ENCODE data around the gene RBM23. TPM values are rescaled to one million over a fixed set of nuclear protein-coding genes. Genes with fewer than 3 reads are reported as not detected.

RBM23 gene
- total RNA-seq, 1 experiment from 2014 or later: 63.2 TPM

DNA sequence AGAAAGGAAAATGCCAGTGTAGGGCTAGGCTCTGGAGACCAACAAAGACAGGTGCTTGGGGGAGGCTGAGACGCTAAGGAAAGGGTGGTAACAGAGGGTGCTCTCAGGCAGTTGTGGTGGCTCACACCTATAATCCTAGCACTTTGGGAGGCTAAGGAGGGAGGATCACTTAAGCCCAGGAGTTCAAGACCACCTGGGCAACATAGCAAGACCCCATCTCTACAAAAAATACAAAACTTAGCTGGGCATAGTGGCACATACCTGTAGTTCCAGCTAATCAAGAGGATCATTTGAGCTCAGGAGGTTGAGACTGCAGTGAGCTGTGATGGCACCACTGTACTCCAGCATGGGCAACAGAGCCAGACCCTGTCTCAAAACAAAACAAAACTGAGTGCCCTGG lies 23.5 kb downstream of the RBM23 start:
- in situ Hi-C loops (cut with HindIII; ENCODE audit: low pct_unique_long_range_greater_than_20kb, low sequenced_read_pairs): no loop called here
- no peak for DNase-seq (ENCODE audit: low read depth, low spot score)

DNA sequence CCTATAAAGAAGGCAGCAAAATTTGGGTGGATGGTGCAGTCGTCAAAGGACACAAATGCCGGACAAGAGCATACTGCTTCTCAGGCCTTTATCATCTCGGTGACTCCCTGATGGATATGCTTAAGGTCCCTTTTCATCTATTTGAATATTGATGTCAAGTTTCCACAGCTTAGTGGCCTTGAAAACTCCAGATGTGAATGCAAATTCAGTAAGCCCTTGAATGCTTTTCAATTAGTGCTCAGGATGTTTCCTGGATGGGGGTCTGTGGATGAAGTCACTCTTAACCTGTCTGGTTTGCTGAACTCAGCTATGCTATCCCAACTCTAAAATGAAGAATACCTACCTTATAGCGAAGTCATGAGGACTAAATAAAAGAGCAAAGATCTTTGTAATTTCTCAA lies 25.2 kb downstream of the RBM23 start:
- in situ Hi-C loops (cut with HindIII; ENCODE audit: low pct_unique_long_range_greater_than_20kb, low sequenced_read_pairs): no loop called here

DNA sequence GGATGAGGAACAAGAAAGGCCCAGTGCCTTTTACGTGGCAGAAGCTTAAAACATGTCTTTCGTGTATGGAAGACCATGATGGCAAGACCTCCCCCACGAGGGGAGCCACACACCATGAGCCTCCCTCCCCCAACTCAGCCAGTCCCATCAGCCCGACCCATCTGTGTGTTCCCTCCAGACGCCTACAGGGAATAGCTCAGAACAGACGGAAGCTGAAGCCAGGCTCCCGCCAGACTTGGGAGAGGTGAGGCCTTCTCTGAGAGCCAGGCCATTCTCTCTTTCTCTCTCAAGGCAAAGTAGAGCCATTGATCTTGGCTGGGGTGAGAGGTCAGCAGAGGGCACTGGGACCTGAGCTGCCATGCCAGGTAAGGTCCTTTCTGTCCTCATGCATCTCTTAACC lies 26.5 kb downstream of the RBM23 start:
- no peak for DNase-seq (ENCODE audit: low read depth, low spot score)
- in situ Hi-C loops (cut with HindIII; ENCODE audit: low pct_unique_long_range_greater_than_20kb, low sequenced_read_pairs): no loop called here

More for the DNA sequence above, 25.2 kb downstream of the RBM23 start:
- no peak for DNase-seq (ENCODE audit: low read depth, low spot score)

DNA sequence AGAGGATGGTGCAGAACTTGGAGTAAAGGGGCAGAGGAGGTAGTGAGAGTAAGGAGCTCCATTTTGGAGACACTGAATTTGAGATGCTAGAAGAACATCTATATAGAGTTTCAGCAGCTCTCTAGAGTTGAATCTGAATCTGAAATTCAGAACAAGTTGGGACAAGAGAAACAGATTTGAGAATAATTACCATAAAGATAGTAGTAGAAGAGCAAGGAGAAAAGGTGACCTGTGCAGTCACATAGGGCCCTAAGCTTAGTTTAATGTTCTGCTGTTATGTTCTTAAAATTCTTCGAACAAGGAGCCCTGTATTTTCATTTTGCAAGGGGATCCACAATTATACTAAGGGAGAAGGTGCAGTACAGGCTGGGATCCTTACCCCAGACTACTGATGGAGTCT lies 28.5 kb downstream of the RBM23 start:
- in situ Hi-C loops (cut with HindIII; ENCODE audit: low pct_unique_long_range_greater_than_20kb, low sequenced_read_pairs): no loop called here
- no peak for DNase-seq (ENCODE audit: low read depth, low spot score)

DNA sequence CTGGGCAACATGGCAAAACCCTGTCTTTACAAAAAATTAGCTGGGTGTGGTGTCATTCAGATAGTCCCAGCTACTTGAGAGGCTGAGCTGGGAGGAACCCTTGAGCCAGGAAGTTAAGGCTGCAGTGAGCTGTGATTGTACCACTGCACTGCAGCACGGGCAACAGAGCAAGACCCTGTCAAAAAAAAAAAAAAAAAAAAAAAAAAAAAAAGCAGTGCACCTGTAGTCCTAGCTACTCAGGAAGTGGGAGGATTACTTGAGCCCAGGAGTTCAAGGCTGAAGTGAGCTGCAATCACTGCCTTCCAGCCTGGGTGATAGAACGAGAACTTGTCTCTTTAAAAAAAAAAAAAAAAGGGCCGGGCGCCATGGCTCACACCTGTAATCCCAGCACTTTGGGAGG lies 30.3 kb downstream of the RBM23 start:
- in situ Hi-C loops (cut with HindIII; ENCODE audit: low pct_unique_long_range_greater_than_20kb, low sequenced_read_pairs): no loop called here
- DNase-seq (ENCODE audit: low read depth, low spot score): no peak

DNA sequence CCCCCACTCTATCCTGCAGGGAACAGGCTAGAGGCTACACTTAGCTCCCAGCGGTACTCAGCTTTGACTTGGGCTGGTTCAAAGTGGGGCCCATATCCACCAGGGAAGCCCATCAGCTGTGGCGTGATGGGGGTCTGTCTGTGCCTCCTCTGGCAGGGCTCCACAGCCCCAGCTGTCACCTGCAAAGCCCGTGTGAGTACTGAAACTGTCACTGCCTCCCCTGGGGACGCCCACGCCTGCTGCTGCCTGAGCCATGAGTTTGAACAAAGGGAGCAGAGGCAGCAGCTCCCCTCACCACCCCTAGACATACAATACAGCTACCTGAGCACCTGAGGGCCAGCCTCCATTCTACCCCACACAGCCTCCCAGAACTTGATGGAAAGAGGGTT lies 31.0 kb downstream of the RBM23 start:
- DNase-seq (ENCODE audit: low read depth, low spot score): no peak

DNA sequence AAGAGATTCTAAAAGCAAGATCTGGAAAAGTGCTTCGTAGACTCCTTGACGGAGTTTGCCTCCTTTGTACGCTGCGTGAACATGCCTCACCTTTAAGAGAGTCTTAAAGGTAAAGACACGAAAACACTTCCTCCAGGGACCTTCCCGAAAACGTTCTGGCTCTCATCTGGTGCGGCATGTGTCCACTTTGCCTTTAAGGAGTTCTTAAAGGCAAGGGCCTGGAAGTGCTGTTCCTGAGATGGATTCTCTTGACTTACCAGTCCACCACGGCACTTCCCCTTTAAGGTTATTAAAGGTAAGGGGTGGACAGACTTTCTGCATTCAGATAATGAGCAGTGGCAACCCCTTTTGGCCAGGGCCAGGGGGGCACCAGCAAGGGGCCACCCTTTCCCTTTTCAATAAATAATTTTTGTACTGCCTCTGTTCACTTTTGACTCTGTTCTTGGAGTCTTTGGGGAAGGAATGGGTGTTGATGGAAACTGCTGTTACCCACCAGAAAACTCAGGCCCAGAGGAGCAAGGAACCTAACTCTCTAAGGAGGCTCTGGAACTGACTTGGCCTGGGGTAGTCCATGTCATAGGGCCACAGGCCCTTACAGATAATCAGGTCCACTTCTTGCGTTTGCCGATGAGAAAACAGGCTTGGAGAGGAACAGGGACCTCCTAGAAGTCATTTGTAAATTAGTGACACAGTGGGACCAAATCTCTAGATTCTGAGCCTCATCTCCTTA lies 31.5 kb downstream of the RBM23 start:
- in situ Hi-C loops (cut with HindIII; ENCODE audit: low pct_unique_long_range_greater_than_20kb, low sequenced_read_pairs): no loop called here
- peak; percentile 46 for DNase-seq (ENCODE audit: low read depth, low spot score)

More for the DNA sequence above, 31.0 kb downstream of the RBM23 start:
- in situ Hi-C loops (cut with HindIII; ENCODE audit: low pct_unique_long_range_greater_than_20kb, low sequenced_read_pairs): no loop called here

DNA sequence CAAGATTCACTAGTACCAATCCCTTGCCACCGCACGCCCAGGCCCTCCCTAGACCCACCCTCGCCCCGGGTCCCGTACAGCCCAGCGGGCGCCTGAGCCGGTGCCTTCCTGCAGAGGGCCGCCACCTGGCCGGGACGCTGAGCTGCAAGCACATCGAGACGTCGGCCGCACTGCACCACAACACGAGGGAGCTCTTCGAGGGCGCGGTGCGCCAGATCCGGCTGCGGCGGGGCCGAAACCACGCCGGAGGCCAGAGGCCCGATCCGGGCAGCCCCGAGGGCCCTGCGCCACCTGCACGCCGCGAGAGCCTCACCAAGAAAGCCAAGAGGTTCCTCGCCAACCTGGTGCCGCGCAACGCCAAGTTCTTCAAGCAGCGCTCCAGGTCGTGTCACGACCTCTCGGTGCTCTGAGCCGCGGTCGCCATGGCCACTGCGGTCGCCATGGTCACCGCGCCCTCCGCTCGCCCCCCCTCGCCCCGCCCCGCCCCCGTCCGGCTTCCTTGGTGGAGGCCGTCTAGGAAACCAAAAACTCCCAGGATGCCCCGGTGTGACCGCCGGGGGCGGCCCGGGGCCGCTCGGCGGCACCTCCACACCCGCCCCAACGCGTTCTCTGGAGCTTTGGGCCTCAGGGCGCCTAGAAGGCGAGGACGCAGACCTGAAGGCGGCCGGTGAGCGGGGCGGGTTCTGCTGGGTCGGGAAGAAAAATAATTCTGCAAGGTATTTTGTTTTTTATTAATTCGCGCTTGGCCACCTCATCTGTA lies 32.3 kb downstream of the RBM23 start:
- DNase-seq (ENCODE audit: low read depth, low spot score): peak; percentile 12

DNA sequence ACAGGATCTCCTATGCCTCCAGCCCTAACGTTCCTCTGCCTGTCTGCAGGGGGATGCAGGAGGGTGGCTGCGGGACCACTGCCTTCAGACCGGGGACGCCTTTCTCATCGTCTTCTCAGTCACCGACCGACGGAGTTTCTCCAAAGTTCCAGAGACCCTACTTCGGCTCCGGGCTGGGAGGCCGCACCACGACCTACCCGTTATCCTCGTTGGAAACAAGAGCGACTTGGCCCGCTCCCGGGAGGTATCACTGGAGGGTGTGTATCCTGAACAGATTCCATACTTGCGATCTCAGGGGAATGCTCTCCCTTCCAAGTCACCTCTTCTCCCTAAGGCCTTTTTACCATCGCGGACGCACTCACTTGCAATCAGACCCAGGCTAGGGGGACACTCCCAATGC lies 33.0 kb downstream of the RBM23 start:
- in situ Hi-C loops (cut with HindIII; ENCODE audit: low pct_unique_long_range_greater_than_20kb, low sequenced_read_pairs): no loop called here

More for the DNA sequence above, 32.3 kb downstream of the RBM23 start:
- in situ Hi-C loops (cut with HindIII; ENCODE audit: low pct_unique_long_range_greater_than_20kb, low sequenced_read_pairs): no loop called here

DNA sequence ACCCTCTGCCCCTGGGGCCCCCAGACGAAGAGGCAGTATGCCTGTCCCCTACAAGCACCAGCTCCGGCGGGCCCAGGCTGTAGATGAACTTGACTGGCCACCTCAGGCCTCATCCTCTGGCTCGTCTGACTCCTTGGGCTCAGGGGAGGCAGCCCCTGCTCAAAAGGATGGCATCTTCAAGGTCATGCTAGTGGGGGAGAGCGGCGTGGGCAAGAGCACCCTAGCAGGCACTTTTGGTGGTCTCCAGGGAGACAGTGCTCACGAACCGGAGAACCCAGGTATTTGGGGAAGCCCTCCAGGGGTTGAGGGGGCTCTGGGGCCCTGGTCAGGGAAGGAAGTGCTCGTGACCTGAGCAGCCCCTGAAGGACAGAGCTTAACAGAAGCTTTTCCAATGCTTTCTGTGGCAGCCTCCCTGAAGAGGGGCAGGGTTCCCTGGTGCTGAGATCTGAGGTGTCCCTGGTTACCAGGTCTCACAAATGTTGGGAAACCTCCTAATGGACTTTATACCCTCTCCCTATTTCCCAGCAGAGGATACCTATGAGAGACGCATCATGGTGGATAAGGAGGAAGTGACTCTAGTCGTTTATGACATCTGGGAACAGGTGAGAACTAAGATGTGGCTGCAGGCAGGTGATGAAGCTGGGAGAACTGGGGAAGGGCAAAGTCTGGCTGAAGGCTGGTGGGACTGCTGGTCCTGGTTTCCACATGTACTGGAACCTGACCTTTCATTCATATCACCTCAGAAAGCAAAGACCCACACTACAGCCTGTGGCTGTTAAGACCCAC lies 34.0 kb downstream of the RBM23 start:
- in situ Hi-C loops (cut with HindIII; ENCODE audit: low pct_unique_long_range_greater_than_20kb, low sequenced_read_pairs): no loop called here
- no peak for DNase-seq (ENCODE audit: low read depth, low spot score)

More for the DNA sequence above, 33.0 kb downstream of the RBM23 start:
- no peak for DNase-seq (ENCODE audit: low read depth, low spot score)

DNA sequence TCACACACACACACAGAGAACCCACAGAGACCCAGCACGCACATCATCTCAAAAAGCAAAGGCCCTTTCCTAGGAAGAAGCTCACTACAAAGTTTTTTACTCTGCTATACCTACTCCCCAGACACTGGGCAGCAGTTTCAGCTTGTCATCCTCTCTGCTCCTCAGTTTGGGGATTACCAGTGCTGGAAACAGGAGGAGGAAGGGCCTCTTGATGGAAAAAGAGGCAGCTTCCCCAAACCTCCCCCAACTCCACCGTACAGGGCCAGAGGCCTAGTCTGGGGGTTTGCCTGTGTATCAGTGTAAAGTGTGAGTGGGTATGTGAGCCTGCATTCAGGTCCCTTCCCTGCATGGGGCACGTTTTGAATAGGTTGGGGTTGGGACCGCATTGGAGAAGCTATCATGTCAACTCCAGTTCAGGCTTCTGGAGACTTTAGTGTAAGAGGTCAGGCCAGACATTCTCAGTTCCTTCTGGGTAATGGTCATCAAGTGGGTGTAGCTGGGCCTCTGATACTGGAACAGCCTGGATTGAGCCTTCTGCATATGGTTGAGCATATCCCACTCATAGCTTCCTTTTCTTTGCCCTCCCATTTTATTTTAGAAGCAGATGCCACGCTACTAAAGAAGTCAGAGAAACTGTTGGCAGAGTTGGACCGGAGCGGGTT lies 34.7 kb downstream of the RBM23 start:
- no peak for DNase-seq (ENCODE audit: low read depth, low spot score)
- in situ Hi-C loops (cut with HindIII; ENCODE audit: low pct_unique_long_range_greater_than_20kb, low sequenced_read_pairs): no loop called here

DNA sequence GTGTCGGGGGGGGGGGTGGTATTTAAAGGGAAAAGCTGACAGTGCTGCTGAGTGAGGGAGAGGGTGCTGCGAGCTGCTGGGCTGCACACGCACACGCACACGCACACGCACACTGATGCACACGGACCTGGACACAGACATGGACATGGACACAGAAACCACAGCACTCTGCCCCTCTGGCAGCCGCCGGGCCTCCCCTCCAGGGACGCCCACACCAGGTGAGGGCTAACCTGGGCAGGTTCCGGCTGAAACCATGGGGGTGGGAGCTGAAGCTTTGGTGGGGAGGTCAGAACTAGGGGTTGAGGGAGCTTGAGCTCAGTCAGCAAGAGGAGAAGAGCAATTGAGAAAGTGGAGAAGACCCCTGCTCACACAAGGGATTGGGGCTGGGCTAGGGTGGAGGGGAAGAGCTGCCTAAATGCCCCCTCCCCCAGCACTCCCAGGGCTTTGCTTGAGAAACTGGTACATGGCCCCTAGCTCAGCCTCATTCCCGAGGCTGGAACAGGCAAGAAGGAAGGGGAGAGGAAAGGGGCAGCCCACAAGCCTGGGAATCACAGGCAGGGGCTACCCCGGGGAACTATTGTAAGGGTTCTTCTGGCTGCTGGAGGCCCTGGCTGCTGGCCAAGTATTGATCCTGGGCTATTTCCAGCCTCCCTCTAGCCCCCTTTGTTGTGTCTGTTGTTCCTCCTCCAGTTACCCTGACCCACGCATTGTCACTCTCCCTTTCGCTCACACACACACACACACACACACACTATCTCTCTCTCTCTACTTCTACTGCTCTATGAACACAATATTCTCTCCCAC lies 35.6 kb downstream of the RBM23 start, which contains the start of gene REM2:
Gene REM2 (plus strand): TSS at position 50 of the 804 bp plus-strand sequence. CDS start 66 bp downstream, at position 116.
- in situ Hi-C loops (cut with HindIII; ENCODE audit: low pct_unique_long_range_greater_than_20kb, low sequenced_read_pairs): no loop called here
- no peak for DNase-seq (ENCODE audit: low read depth, low spot score)

DNA sequence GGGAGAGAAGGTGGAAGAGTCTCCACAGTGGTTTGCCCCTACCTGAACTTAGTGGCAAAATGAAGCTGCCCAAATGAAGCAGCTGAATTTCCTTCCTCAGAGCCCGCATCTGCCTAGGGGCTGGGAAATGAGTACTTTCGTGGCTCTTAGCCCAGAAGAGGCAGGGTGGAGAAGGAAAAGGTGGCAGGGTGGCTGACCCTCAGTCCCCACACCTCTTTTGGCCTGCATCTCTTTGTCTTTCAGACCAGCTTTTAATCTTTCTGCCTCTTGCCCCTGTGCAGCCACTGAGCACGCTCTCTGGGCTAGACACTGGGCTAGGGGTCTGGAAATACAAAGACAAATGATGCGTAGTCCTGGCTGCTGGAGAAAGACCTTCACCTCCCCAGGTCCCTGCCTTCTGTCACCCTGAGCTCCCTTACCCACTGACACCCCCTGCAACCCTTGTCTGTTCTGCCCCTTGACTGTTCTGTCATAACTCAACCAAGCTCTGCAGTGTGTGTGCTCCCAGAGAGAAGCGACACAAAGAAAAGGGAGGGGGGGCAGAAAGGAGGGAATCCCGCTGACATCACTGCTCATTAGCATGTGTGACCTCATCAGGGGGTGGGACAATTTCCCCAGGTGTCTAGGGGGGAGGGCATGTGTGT lies 36.3 kb downstream of the RBM23 start:
- in situ Hi-C loops (cut with HindIII; ENCODE audit: low pct_unique_long_range_greater_than_20kb, low sequenced_read_pairs): no loop called here
- DNase-seq (ENCODE audit: low read depth, low spot score): peak; percentile 8

DNA sequence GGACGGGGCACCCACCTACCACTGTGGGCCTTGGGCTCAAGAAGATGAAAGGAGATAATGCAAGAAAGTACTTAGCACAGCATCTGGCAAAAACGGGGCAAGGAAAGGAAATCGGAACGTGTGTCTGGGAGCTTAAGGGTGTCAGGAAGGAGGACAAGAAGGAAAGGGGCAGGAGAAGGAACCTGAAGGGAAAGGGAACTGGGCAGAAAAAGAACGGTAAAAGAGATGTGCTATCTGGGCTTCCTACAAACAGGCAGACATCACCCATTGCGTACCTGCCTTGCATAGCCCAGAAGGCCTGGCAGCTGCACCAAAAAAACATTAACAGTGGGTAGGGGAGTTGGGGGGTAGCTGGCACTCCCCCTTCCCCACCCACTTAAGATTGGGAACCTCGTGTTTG lies 36.9 kb downstream of the RBM23 start:
- in situ Hi-C loops (cut with HindIII; ENCODE audit: low pct_unique_long_range_greater_than_20kb, low sequenced_read_pairs): no loop called here
- no peak for DNase-seq (ENCODE audit: low read depth, low spot score)

DNA sequence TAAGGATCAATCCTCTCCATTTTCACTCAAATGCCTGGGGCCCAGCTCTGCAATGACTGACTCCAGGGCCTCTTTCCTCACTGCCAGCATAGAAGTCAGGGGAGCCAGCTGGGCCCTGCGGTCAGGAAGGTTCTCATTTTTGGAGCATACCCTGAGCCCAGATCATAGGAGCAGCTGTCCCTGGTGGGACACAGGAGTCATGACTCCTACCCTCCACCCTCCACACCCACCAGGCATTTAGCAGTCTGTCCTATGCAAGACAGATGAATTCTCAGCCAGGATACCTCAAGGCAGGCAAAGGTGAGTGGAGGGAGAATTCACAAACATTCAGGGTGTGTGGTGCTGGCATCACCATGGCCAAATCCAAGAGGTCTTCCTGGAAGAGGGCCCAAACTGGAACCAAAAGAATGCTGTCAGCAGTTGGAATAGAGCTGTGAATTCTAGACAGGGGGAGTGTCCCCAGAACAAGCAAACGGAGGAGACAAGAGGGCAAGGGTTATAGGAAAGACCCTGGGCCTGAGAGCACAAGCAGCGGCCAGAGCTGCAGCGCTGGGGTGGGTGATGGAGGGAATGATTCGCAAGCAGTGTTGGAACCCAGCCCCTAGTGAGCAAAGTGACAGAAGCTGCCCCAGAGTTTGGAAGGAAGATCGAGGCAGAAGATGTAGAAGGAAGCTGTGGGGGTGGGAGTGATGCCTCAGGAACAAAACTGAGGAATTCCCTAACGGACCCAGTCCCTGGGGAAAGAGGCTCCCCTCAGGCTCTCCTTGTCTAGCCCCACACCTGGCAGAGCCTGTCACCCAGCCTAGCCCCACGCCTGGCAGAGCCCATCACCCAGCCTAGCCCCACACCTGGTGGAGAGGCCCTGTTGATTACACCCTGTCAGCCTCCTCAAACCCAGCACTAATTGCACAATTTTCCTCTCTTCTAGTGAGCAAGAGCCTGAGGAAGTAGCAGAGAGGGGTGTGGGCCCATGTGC lies 40.4 kb downstream of the RBM23 start:
- DNase-seq (ENCODE audit: low read depth, low spot score): no peak
- in situ Hi-C loops (cut with HindIII; ENCODE audit: low pct_unique_long_range_greater_than_20kb, low sequenced_read_pairs): no loop called here

Measured in SK-MEL-5 (cell line).